ENCODE data around the gene SRSF12.
A peak's percentile ranks its signal among the peaks of the same experiment; 100 is the strongest.

Gene SRSF12

DNA sequence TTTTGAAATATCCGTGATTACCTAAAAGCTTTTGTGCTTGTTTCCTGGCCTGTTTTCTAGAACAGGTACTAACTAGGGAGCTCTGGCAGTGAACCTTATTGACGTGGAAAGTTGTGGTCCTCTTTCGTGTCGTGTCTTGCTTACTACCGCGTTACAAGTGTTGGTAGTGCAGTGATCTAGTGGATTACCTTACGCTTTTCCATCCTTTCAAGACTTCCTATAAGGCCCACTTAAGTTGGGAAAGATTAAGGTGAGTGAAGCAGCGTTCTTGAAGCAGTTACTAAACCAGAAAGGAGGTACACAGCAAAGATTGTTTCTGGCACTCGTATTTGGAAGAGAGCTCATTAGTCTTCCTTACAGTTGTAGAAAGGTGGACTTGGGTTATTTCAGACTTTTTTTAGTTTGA lies 35.4 kb downstream of the SRSF12 start:
- Histone ChIP-seq H3K27me3 (ENCODE audit: low read depth, low read length) (no peaks in the 10 kb centered on the region), H3K27ac (ENCODE audit: low read length) (peak overlapping the region; percentile 99), H3K4me1 (ENCODE audit: control insufficient read depth in 1 of 2, insufficient read depth in 2 of 2, low read length in 2 of 2) (peaks cover 5 to 23% of the 10 kb centered on the region in 2 donors), H3K36me3 (ENCODE audit: control insufficient read depth in 1 of 2, insufficient read depth in 2 of 2, low read length in 2 of 2) (peaks cover 20 to 30% of the 10 kb centered on the region in 2 donors), H3K9me3 (ENCODE audit: control insufficient read depth in 1 of 2, low read length in 2 of 2) (no peaks in the 10 kb centered on the region), H3K4me3 (ENCODE audit: low read depth in 1 of 2, low read length in 2 of 2) (peak overlapping the region; percentile 93 to 94)

DNA sequence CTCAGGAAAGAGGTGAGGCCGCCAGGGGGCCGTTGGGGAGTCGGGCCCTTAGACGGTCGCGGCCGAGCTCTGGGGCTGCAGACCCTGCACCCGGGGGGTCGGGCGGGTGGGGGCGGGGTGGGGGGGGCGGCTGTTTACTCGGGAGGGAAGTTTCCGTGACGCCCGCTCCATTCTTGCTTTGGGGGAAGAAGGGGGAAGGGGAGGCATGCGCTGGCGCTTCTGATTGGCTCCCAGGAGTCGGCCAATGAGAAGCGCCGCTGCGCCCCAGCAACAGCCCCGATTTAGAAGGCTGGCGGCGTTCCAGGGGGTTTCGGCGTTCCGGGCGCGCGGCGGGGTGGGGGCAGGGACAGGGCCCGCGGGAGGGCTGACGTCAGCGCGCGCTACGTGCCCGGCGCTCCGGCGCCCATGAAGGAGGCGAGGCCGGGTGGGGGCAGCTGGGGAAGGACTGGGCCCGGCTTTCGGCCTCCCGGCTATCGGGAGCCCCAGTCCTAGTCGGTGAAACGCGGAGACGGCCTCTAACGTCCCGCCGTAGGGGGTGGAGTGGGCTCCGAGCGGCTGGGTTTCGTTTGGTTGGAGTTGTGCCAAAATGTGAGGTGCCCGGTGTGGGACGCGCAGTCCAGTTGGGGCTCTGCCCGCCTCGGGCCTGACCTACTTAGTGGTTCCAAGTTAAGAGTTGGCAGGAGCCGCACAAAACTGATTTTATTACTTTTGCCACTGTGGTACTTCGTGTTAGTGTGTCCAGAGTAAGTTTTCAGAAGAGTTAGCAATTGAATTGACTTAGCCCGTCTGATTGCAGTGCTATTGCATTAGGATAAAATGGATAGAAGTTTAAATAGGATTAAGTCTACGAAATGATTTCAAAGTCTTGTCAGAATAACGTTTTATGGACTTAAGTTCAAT lies 36.2 kb downstream of the SRSF12 start:
- no peaks in the 10 kb centered on the region for H3K27me3 ChIP-seq (ENCODE audit: low read depth, low read length)
- peak overlapping the region; percentile 99 for H3K27ac ChIP-seq (ENCODE audit: low read length)
- H3K4me1 ChIP-seq (ENCODE audit: control insufficient read depth in 1 of 2, insufficient read depth in 2 of 2, low read length in 2 of 2), result peaks cover 5 to 23% of the 10 kb centered on the region in 2 donors
- H3K9me3 ChIP-seq (ENCODE audit: control insufficient read depth in 1 of 2, low read length in 2 of 2), result no peaks in the 10 kb centered on the region
- peaks cover 20 to 30% of the 10 kb centered on the region in 2 donors for H3K36me3 ChIP-seq (ENCODE audit: control insufficient read depth in 1 of 2, insufficient read depth in 2 of 2, low read length in 2 of 2)
- H3K4me3 ChIP-seq (ENCODE audit: low read depth in 1 of 2, low read length in 2 of 2), result peak overlapping the region; percentile 93 to 94

DNA sequence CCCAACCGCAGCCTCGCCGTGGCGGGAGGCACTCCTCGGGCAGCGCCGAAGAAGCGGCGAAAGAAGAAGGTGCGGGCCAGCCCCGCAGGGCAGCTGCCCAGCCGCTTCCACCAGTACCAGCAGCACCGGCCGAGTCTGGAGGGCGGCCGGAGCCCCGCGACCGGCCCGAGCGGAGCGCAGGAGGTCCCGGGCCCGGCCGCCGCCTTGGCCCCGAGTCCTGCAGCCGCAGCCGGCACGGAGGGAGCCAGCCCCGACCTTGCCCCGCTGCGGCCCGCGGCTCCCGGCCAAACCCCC lies 36.8 kb downstream of the SRSF12 start:
- no peaks in the 10 kb centered on the region for H3K9me3 ChIP-seq (ENCODE audit: control insufficient read depth in 1 of 2, low read length in 2 of 2)
- H3K36me3 ChIP-seq (ENCODE audit: control insufficient read depth in 1 of 2, insufficient read depth in 2 of 2, low read length in 2 of 2), result peaks cover 20 to 30% of the 10 kb centered on the region in 2 donors
- peak overlapping the region; percentile 99 for H3K27ac ChIP-seq (ENCODE audit: low read length)
- H3K4me3 ChIP-seq (ENCODE audit: low read depth in 1 of 2, low read length in 2 of 2), result peak overlapping the region; percentile 78 to 93
- no peaks in the 10 kb centered on the region for H3K27me3 ChIP-seq (ENCODE audit: low read depth, low read length)
- H3K4me1 ChIP-seq (ENCODE audit: control insufficient read depth in 1 of 2, insufficient read depth in 2 of 2, low read length in 2 of 2), result peaks cover 5 to 20% of the 10 kb centered on the region in 2 donors

DNA sequence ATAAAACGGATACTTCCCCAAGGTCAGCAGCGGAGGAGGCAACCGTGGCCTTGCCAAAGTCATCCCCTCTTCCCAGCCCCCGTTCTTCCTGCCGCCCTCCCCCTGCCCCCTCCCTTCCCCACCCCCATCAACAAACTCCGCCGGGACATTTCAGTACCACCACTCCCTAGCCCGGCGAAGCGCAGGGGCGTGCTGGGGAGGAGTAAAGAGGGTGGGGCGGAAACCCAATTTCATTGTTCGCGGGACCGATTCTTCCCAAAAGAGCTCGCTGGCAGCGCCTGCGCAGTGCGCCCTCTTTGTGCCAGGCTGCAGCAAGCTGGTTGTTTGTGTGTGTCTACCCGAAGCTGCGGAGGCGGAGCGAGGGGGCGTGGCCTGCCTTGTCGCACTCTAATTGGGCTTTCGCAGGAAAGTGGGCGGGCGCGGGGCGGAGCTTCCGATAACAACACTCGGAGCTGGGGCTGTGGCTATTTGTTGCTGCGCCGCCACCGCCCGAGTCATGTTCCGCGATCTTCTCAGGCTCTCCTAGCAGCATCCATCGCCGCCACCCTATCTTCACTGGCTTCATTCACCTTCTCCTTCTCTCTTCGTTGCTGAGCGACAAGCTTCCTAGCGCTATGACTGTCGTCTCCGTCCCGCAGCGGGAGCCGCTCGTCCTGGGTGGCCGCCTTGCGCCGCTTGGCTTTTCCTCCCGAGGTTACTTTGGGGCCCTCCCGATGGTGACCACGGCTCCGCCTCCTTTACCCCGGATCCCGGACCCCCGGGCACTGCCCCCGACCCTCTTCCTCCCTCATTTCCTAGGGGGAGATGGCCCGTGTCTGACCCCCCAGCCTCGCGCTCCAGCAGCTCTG lies 37.4 kb downstream of the SRSF12 start, which contains the start of gene PNRC1:
Gene PNRC1 (plus strand): TSS at position 471 of the 848 bp plus-strand sequence. CDS start 144 bp downstream, at position 615.
- H3K36me3 ChIP-seq (ENCODE audit: control insufficient read depth in 1 of 2, insufficient read depth in 2 of 2, low read length in 2 of 2), result peaks cover 17 to 27% of the 10 kb centered on the region in 2 donors
- H3K27ac ChIP-seq (ENCODE audit: low read length), result peak within 1 kb of the TSS; percentile 99
- H3K27me3 ChIP-seq (ENCODE audit: low read depth, low read length), result no peaks in the 10 kb centered on the region
- H3K4me3 ChIP-seq (ENCODE audit: low read depth in 1 of 2, low read length in 2 of 2), result peak within 1 kb of the TSS; percentile 93 to 94
- H3K4me1 ChIP-seq (ENCODE audit: control insufficient read depth in 1 of 2, insufficient read depth in 2 of 2, low read length in 2 of 2), result peaks cover 5 to 19% of the 10 kb centered on the region in 2 donors
- no peaks in the 10 kb centered on the region for H3K9me3 ChIP-seq (ENCODE audit: control insufficient read depth in 1 of 2, low read length in 2 of 2)

DNA sequence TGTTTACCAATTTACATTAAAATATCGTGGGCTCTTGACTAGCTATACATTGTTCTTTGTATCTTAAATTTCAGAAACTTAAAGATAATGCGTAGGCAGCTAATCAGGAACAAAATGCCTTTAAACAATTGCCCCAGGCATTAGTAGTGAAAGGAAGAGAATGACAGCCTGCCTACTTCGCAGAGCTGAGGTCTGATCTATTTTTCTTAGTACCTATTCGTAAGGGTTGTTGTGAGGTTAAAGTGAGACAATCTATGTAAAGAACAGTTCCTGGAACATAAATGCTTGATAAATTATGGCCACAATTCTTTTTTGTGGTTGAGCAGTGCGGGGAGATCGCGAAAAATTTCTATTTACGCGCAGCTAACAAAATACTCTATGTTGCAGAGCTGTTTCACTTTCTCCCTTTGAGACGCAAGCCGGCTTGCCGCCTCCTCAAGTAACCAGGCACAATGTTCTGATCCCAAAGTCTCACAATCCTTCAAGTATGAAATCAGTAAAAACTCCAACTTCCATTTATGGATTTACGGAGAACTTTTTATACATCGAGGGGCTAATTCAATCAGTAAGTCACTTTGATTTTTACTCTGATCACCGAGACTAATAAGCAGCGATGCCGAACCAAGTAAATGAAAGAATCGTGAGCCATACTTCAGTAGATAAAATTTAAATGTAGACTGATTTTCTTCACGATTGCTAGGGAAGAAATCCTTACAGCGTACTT lies 38.2 kb downstream of the SRSF12 start:
- Histone ChIP-seq H3K4me3 (ENCODE audit: low read depth in 1 of 2, low read length in 2 of 2) (peak overlapping the region; percentile 78 to 93), H3K36me3 (ENCODE audit: control insufficient read depth in 1 of 2, insufficient read depth in 2 of 2, low read length in 2 of 2) (peaks cover 9 to 18% of the 10 kb centered on the region in 2 donors), H3K9me3 (ENCODE audit: control insufficient read depth in 1 of 2, low read length in 2 of 2) (no peaks in the 10 kb centered on the region), H3K27me3 (ENCODE audit: low read depth, low read length) (no peaks in the 10 kb centered on the region), H3K4me1 (ENCODE audit: control insufficient read depth in 1 of 2, insufficient read depth in 2 of 2, low read length in 2 of 2) (peaks cover 0 to 10% of the 10 kb centered on the region in 2 donors), H3K27ac (ENCODE audit: low read length) (peak overlapping the region; percentile 99)

DNA sequence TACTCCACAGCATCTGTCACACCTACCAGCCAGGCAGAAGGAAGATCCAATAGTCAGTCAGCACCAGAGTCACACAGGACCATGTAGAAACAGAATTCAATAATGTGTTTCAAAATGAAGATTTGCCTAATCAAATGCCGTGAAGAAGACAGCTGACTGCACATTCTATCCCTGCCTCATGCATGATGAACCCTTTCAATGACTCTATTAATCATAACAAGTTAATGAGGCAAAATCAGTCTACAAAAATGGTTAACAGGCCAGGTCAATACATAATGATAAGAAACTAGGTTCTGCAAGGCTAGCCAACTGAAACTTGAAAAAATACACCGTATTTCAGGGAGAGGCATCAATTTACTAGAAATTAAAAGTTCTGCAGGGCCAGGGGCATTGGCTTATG lies 44.0 kb downstream of the SRSF12 start:
- H3K4me3 ChIP-seq (ENCODE audit: low read depth in 1 of 2, low read length in 2 of 2), result no peak overlapping the region
- no peaks in the 10 kb centered on the region for H3K36me3 ChIP-seq (ENCODE audit: control insufficient read depth in 1 of 2, insufficient read depth in 2 of 2, low read length in 2 of 2)
- no peaks in the 10 kb centered on the region for H3K27me3 ChIP-seq (ENCODE audit: low read depth, low read length)
- H3K27ac ChIP-seq (ENCODE audit: low read length), result no peak overlapping the region
- H3K4me1 ChIP-seq (ENCODE audit: control insufficient read depth in 1 of 2, insufficient read depth in 2 of 2, low read length in 2 of 2), result no peaks in the 10 kb centered on the region
- no peaks in the 10 kb centered on the region for H3K9me3 ChIP-seq (ENCODE audit: control insufficient read depth in 1 of 2, low read length in 2 of 2)

DNA sequence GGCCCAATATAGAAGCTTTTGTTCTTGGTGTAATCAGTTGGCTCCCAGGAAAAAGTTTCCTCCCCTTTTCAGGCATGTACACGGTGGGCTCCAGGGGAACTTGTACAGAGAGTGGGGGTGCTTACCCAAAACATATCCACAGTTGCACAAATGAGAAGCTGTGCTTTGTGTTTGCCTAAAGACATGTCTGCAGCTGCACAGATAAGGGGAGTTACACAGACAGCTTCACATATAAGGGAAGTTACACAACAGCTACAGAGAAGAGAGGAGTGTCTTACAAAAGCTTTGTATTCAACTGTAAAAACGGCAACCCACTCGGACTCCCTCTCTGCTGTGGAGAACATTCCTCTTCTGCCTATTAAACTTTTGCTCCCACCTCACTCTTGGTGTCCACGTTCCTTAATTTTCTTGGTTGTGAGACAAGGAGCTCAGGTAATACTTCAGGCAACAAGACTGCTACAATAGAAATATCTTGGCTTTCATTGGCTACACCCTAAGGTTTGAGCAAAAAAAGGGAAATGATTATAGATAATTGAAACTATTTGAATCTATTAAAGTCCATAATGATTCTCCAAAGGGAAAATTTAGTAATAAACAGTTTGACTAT lies 44.8 kb downstream of the SRSF12 start:
- H3K4me3 ChIP-seq (ENCODE audit: low read depth in 1 of 2, low read length in 2 of 2), result no peak overlapping the region
- H3K9me3 ChIP-seq (ENCODE audit: control insufficient read depth in 1 of 2, low read length in 2 of 2), result no peaks in the 10 kb centered on the region
- no peak overlapping the region for H3K27ac ChIP-seq (ENCODE audit: low read length)
- H3K36me3 ChIP-seq (ENCODE audit: control insufficient read depth in 1 of 2, insufficient read depth in 2 of 2, low read length in 2 of 2), result no peaks in the 10 kb centered on the region
- no peaks in the 10 kb centered on the region for H3K27me3 ChIP-seq (ENCODE audit: low read depth, low read length)
- H3K4me1 ChIP-seq (ENCODE audit: control insufficient read depth in 1 of 2, insufficient read depth in 2 of 2, low read length in 2 of 2), result no peaks in the 10 kb centered on the region

DNA sequence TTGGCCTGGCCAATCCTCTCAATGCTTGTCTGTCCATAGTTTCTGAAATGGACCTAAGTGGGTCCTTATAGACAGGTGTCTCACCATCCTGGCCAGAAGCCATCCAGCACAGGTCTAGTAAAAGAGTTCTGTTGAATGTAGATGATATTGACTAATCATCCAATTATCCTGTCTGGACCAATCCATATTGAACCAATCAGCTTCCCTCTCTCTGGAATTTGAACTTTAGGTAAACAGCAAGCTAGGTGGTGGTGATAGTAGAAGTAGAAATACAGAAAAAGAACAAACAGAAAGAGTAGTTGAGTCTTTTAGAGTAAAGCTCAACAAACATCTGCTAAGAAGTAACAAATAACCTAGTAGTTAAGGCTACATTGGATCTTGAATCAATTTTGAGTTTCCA lies 46.8 kb downstream of the SRSF12 start:
- H3K4me3 ChIP-seq (ENCODE audit: low read depth in 1 of 2, low read length in 2 of 2), result no peak overlapping the region
- no peaks in the 10 kb centered on the region for H3K4me1 ChIP-seq (ENCODE audit: control insufficient read depth in 1 of 2, insufficient read depth in 2 of 2, low read length in 2 of 2)
- no peak overlapping the region for H3K27ac ChIP-seq (ENCODE audit: low read length)
- no peaks in the 10 kb centered on the region for H3K9me3 ChIP-seq (ENCODE audit: control insufficient read depth in 1 of 2, low read length in 2 of 2)
- H3K27me3 ChIP-seq (ENCODE audit: low read depth, low read length), result no peaks in the 10 kb centered on the region
- no peaks in the 10 kb centered on the region for H3K36me3 ChIP-seq (ENCODE audit: control insufficient read depth in 1 of 2, insufficient read depth in 2 of 2, low read length in 2 of 2)

DNA sequence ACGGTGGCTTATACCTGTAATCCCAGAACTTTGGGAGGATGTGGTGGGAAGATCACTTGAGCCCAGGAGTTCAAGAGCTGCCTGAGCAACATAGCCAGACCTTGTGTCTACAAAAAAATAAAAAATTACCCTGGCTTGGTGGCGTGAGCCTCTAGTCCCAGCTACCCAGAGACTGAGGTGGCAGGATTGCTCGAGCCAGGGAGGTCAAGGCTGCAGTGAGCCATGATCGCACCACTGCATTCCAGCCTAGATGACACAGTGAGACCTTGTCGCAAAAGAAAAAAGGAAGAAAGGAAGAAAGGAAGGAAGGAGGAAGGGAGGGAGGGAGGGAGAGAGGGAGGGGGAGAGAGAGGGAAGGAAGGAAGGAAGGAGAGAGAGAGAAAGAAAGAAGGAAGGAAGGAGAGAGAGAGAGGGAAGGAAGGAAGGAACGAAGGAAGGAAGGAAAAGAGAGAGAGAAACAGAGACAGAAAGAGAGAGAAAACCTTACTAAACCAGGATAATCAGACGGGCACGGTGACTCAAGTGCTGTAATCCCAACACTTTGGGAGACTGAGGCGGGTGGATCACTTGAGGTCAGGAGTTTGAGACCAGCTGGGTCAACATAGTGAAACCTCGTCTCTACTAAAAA lies 48.2 kb downstream of the SRSF12 start:
- no peak overlapping the region for H3K27ac ChIP-seq (ENCODE audit: low read length)
- no peaks in the 10 kb centered on the region for H3K4me1 ChIP-seq (ENCODE audit: control insufficient read depth in 1 of 2, insufficient read depth in 2 of 2, low read length in 2 of 2)
- no peaks in the 10 kb centered on the region for H3K9me3 ChIP-seq (ENCODE audit: control insufficient read depth in 1 of 2, low read length in 2 of 2)
- no peaks in the 10 kb centered on the region for H3K27me3 ChIP-seq (ENCODE audit: low read depth, low read length)
- H3K4me3 ChIP-seq (ENCODE audit: low read depth in 1 of 2, low read length in 2 of 2), result no peak overlapping the region
- no peaks in the 10 kb centered on the region for H3K36me3 ChIP-seq (ENCODE audit: control insufficient read depth in 1 of 2, insufficient read depth in 2 of 2, low read length in 2 of 2)

DNA sequence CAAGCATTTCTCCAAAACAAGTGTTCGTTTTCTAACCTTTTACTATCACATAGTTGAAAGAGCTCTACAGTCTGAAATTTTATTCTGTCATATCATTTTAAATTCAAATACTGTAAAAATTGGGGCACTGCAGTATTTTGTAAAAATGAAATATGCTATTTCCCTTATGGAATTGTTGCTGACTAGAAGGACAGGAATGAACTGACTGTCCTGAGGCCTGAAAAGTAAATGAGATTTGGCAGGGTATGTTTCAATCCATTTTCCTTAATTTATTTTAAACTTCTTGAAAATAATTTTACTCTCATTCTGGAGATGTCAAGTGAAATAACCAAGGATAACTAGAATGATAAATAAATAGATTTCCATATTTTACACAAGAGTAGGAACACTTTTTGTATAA lies 49.2 kb downstream of the SRSF12 start:
- H3K36me3 ChIP-seq (ENCODE audit: control insufficient read depth in 1 of 2, insufficient read depth in 2 of 2, low read length in 2 of 2), result no peaks in the 10 kb centered on the region
- H3K9me3 ChIP-seq (ENCODE audit: control insufficient read depth in 1 of 2, low read length in 2 of 2), result no peaks in the 10 kb centered on the region
- no peaks in the 10 kb centered on the region for H3K27me3 ChIP-seq (ENCODE audit: low read depth, low read length)
- H3K4me3 ChIP-seq (ENCODE audit: low read depth in 1 of 2, low read length in 2 of 2), result no peak overlapping the region
- H3K27ac ChIP-seq (ENCODE audit: low read length), result no peak overlapping the region
- H3K4me1 ChIP-seq (ENCODE audit: control insufficient read depth in 1 of 2, insufficient read depth in 2 of 2, low read length in 2 of 2), result no peaks in the 10 kb centered on the region

Data from muscle layer of duodenum (tissue), 2 donors.